ACC112 (cell line): ENCODE results near the gene MAZ.
"Not testable (repeated sequence)": the region's sequence is repeated elsewhere in the genome, so short reads cannot be mapped to it uniquely, and the experiment has no call there.

ENCODE experiments used
- H2AFZ ChIP-seq: fragments of 200-600 bp; sonication (generic); one replicate; pipeline ENCODE4 v1.6.0; 2017; ENCODE audit warnings: antibody characterized with exemption, low read length; ENCODE audit not compliant: unreplicated experiment
- H3K27ac ChIP-seq: fragments of 200-600 bp; sonication (generic); 2 replicates; pipeline ENCODE4 v1.5.1; 2014; ENCODE audit warnings: low read depth, mild to moderate bottlenecking, antibody characterized with exemption, low read length, moderate library complexity
- H3K27me3 ChIP-seq: fragments of 200-600 bp; sonication (generic); 2 replicates; pipeline ENCODE4 v1.6.1; 2014; ENCODE audit warnings: mild to moderate bottlenecking, antibody characterized with exemption, low read length, moderate library complexity, mixed read lengths; ENCODE audit not compliant: insufficient read depth
- H3K36me3 ChIP-seq: fragments of 200-600 bp; sonication (generic); 2 replicates; pipeline ENCODE4 v1.6.1; 2016; ENCODE audit warnings: mild to moderate bottlenecking, antibody characterized with exemption, low read length, moderate library complexity, mixed read lengths; ENCODE audit not compliant: insufficient read depth
- H3K4me1 ChIP-seq: fragments of 200-600 bp; sonication (generic); one replicate; pipeline ENCODE4 v1.6.1; 2016; ENCODE audit warnings: low read length, mixed read lengths; ENCODE audit not compliant: insufficient read depth, unreplicated experiment, control insufficient read depth
- H3K4me3 ChIP-seq: fragments of 200-600 bp; sonication (generic); 2 replicates; pipeline ENCODE4 v1.5.1; 2014; ENCODE audit warnings: mild to moderate bottlenecking, low read depth, low read length
- H3K79me2 ChIP-seq: fragments of 200-600 bp; sonication (generic); one replicate; pipeline ENCODE4 v1.6.0; 2016; ENCODE audit warnings: low read length; ENCODE audit not compliant: control insufficient read depth, unreplicated experiment, insufficient read depth

The MAZ gene

DNA sequence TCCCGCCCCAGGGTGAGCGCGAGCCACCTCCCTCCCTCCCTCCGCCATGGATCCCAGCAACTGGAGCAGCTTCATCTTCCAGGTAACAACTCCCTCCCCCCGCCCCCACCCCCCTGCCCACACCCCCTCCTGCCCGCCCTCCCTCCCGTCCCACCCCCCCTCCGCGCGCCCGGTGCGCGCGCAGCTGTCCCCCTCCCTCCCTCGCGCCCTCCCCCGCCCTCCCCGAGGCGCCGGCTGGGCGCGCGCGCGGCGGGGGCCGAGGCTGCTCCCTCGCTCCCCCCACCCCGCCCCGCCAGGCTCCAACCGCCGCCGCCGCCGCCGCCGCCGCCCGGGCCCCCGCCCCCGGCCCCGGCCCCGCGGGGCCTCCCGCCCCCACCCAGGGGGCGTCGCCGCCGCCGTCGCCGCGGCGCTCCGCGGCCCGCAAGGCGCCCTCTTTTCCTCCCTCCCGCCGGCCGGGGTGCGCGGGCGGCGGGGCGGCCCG is at the start of gene MAZ:
Gene MAZ, plus strand, starts transcription at position 431 of the 481 bp plus-strand sequence. CDS start 173 bp downstream, outside the sequence.
- Histone ChIP-seq H3K27me3 (no peaks in the 10 kb centered on the region), H3K4me1 (peaks cover 39% of the 10 kb centered on the region), H3K27ac (peak within 1 kb of the TSS; percentile 81), H2AFZ (no peak within 1 kb of the TSS), H3K4me3 (peak within 1 kb of the TSS; percentile 86), H3K79me2 (peaks cover 16% of the 10 kb centered on the region), H3K36me3 (peaks cover 18% of the 10 kb centered on the region; the same call in 1 of the 2 replicates)

DNA sequence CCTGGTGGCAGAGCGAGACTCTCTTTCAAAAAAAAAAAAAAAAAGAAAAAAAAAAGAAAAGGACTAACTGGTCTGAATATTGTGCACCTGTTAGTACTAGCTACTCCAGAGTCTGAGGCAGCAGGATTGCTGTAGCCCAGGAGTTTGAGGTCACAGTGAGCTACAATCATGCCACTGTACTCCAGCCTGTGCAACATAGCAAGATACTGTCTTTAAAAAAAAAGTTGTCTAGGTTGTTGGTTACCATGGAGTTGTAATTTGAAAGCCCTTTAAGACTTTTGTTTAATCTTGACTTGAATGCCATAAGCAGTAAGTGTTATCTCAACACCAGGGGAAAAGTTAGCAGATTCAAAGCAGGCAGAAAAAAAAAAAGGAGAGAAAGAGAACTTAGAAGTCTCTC is 49.7 kb upstream of the MAZ start:
- Histone ChIP-seq H3K4me1 (no peaks in the 10 kb centered on the region), H3K36me3 (no peaks in the 10 kb centered on the region), H3K79me2 (no peaks in the 10 kb centered on the region), H3K27ac (no peak overlapping the region), H2AFZ (no peak overlapping the region), H3K4me3 (no peak overlapping the region), H3K27me3 (no peaks in the 10 kb centered on the region)

DNA sequence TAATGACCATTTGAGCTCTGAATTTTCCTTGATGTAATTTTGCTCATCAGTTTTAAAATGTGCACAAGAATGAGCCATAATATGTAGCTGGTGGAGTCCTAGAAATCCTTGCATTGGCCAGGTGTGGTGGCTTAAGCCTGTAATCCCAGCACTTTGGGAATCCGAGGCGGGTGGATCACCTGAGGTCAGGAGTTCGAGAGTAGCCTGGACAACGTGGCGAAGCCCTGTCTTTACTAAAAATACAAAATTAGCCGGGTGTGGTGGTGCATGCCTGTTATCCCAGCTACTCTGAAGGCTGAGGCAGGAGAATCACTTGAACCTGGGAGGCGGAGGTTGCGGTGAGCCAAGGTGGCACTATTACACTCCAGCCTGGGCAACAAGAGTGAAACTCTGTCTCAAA is 49.2 kb upstream of the MAZ start:
- H3K27me3 ChIP-seq, H3K27ac ChIP-seq, H2AFZ ChIP-seq, H3K79me2 ChIP-seq, H3K36me3 ChIP-seq, H3K4me3 ChIP-seq, H3K4me1 ChIP-seq: not testable (repeated sequence)

DNA sequence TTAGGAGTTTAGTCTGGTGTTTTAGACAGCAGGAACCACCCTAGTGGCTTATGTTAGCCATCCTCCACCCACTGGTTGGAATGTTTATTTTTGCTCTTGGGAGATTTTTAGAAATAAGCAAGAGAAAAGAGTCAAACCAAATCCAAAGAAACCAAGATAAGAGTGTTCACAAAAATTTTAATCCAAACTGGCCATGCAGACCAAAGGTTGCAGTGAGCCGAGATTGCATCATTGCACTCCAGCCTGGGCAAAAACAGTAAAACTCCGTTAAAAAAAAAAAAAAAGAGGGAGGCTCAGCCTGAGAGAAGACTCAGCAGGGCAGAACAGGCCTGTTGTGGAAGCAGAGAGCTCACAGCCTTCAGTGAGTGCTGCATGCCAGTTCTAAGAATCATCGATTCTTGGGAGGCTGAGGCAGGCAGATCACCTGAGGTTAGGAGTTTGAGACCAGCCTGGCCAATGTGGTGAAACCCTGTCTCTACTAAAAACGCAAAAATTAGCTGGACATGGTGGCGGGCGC is 48.3 kb upstream of the MAZ start:
- Histone ChIP-seq H3K27me3 (no peaks in the 10 kb centered on the region), H3K4me1 (no peaks in the 10 kb centered on the region), H3K27ac (no peak overlapping the region), H2AFZ (no peak overlapping the region), H3K4me3 (no peak overlapping the region), H3K79me2 (no peaks in the 10 kb centered on the region), H3K36me3 (no peaks in the 10 kb centered on the region)

DNA sequence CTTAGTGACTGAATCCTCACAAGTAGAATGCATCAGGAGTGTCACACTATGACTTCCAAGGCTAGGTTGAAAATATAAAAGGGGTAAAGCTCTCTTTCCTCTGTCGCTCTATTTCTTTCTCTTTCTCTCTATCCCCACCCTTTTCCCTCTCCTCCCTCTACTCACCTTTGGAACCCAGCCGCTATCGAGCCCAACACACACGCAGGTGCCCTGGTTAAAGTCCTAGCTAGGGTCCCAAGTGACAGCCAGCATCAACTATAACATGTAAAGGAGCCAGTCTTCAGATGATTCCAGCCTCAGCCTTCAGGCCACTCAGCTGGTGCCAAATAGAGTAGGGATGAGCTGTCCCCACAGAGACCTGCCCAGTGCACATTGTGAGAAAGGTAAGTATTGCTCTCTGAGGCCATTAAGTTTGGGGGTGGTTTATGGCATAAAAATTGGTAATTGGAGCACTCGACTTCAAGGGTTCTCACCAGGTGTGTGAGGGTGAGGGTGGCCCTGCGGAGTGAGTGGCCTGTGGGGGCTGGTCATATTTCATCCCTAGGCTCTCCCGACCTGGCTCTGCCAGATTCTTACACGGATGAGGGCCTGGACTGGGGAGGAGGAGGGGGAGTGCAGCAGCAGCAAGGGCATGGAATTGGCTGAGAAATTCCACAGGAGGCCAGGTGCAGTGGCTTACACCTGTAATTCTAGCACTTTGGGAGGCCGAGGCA is 45.6 kb upstream of the MAZ start:
- Histone ChIP-seq H3K36me3 (no peaks in the 10 kb centered on the region), H3K4me1 (no peaks in the 10 kb centered on the region), H3K79me2 (no peaks in the 10 kb centered on the region), H2AFZ (no peak overlapping the region), H3K27ac (no peak overlapping the region), H3K27me3 (no peaks in the 10 kb centered on the region), H3K4me3 (no peak overlapping the region)

DNA sequence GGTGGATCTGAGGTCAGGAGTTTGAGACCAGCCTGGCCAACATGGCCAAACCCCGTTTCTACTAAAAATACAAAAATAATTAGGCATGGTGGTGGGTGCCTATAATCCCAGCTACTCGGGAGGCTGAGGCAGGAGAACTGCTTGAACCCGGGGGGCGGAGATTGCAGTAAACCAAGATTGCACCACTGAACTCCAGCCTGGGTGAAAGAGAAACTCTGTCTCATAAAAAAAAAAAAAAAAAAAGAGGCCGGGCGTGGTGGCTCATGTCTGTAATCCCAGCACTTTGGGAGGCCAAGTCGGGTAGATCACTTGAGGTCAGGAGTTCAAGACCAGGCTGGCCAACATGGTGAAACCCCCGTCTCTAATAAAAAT is 45.1 kb upstream of the MAZ start:
- not testable (repeated sequence) for H3K27ac ChIP-seq, H3K36me3 ChIP-seq, H3K79me2 ChIP-seq, H2AFZ ChIP-seq, H3K4me1 ChIP-seq, H3K4me3 ChIP-seq, H3K27me3 ChIP-seq

DNA sequence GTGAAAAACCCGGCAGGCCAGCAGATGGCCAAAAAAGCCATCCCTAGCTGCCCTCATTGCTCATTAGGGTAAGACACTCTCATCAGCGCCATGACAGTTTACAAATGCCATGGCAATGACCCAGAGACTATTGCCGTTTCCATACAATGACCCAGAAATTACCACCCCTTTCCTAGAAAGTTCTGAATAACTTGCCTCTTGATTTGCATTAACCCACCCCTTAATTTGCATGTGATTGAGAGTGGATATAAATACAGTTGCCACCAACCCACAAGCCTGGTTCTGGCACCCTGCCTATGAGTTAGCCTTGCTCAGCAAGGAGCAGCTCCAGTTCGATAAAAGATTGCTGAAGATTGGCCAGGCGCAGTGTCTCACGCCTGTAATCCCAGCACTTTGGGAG is 44.4 kb upstream of the MAZ start:
- Histone ChIP-seq H3K4me3 (no peak overlapping the region), H3K4me1 (no peaks in the 10 kb centered on the region), H2AFZ (no peak overlapping the region), H3K79me2 (no peaks in the 10 kb centered on the region), H3K27ac (no peak overlapping the region), H3K36me3 (no peaks in the 10 kb centered on the region), H3K27me3 (no peaks in the 10 kb centered on the region)

DNA sequence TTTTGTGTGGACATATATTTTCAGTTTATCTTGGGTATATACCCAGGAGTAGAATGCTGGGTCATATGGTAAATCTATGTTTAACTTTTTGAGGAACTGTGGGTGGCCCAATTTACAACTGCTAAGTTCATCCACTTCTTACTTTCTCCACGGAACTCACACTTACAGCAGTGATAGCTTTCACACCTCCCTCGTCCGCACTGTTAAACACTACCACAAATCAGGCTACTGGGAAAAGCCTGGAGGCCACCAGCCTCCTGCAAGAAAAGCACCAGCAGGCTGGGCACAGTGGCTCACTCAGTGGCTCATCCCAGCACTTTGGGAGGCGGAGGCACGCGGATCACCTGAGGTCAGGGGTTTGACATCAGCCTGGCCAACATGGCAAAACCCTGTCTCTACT is 43.0 kb upstream of the MAZ start:
- Histone ChIP-seq H3K79me2 (no peaks in the 10 kb centered on the region), H2AFZ (no peak overlapping the region), H3K27ac (no peak overlapping the region), H3K27me3 (no peaks in the 10 kb centered on the region), H3K36me3 (no peaks in the 10 kb centered on the region), H3K4me3 (no peak overlapping the region), H3K4me1 (no peaks in the 10 kb centered on the region)

DNA sequence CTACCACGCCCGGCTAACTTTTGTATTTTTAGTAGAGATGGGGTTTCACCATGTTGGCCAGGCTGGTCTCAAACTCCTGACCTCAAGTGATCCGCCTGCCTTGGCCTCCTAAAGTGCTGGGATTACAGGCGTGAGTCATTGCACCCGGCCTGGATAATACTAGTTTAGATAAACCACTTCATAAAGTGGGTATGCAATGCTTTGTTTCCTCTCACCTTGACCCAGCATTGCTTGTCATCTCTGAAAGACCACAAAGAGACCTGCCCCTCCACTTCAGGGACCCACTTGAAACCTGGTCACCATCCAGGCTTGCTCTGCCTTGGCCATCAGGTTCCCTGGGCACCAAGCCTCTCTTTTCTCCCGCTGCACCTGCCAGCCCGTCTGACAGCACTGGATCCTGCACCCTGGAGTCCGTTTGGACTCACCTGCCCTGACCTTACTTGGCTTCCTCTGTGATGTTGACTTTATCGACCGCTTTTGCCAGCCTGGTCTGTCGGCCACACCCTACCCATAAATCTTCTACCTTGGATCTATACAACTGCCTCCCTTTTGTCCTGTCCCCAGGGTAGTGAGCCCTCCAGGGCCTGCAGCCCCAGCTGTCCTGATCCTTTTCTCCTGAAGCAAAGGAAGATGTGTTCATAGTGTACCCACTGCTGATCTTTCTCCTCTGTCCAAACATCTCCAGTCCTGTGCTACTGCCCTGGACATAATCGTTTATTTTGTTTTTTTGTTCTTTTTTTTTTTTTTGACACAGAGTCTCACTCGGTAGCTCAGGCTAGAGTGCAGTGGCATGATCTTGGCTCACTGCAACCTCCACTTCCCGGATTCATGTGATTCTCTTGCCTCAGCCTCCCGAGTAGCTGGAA is 40.9 kb upstream of the MAZ start:
- no peak overlapping the region for H3K27ac ChIP-seq
- no peak overlapping the region for H2AFZ ChIP-seq

DNA sequence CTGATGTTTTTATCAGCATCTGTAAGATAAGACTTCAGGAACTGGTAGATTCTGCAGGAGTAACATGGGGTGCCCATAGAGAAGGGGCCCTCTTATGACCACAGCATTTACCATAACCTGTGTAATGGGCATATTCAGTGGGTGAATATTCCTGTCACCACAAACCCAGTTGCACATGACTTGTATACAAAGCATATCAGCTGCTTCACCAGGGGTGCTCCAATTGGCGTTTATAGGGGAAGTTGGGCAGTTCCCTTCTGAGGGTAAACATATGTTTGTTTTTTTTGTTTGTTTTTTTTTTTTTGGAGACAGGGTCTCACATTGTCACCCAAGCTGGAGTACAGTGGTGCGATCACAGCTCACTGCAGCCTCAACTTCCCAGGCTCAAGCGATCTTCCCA is 39.8 kb upstream of the MAZ start:
- Histone ChIP-seq H3K79me2 (no peaks in the 10 kb centered on the region), H3K4me1 (no peaks in the 10 kb centered on the region), H3K36me3 (no peaks in the 10 kb centered on the region), H2AFZ (no peak overlapping the region), H3K4me3 (no peak overlapping the region), H3K27ac (no peak overlapping the region), H3K27me3 (no peaks in the 10 kb centered on the region)

More for the DNA sequence above, 40.9 kb upstream of the MAZ start:
- H3K27me3 ChIP-seq = no peaks in the 10 kb centered on the region
- H3K4me3 ChIP-seq = no peak overlapping the region
- no peaks in the 10 kb centered on the region for H3K4me1 ChIP-seq
- H3K79me2 ChIP-seq = no peaks in the 10 kb centered on the region
- no peaks in the 10 kb centered on the region for H3K36me3 ChIP-seq
